ENCODE measurements around the gene DCLK2.

The DCLK2 gene

DNA sequence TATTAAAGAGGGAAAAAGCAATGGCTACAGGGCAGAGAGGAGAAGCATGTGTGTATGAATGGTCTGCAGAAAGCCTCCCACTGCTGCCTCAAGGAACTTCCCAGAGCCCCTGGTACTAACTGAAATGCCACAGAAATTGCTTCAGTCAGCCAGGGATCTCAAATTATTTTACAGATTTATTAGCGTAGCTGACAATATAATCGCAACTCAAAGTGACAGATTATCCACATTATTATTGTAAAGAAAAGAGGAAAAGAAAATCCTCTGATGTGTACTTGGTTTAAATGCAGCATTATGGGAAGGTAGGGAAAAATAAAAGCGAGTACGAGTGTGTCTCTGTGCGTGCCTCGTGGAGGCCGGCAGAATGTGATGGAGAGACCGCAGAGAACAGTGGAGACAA, 202.7 kb downstream of the DCLK2 start:
- Histone ChIP-seq H3K4me3 (IDR thresholded peaks at IDR 0.05; ENCODE audit: insufficient read depth, low read depth, low read length) (no peak overlapping the region), H3K27ac (no peak overlapping the region), H2AFZ (ENCODE audit: low read depth) (no peak overlapping the region), H4K20me1 (ENCODE audit: insufficient read depth) (no peaks in the 10 kb centered on the region), H3K27me3 (ENCODE audit: insufficient read depth, low read depth) (no peaks in the 10 kb centered on the region), H3K4me1 (ENCODE audit: low read depth, poor library complexity, severe bottlenecking) (no peaks in the 10 kb centered on the region), H3K9ac (no peak overlapping the region), H3K36me3 (ENCODE audit: insufficient read depth) (no peaks in the 10 kb centered on the region), H3K79me2 (ENCODE audit: insufficient read depth, low read depth) (no peaks in the 10 kb centered on the region), H3K4me2 (no peak overlapping the region)
- TF ChIP-seq, protein P1, sequence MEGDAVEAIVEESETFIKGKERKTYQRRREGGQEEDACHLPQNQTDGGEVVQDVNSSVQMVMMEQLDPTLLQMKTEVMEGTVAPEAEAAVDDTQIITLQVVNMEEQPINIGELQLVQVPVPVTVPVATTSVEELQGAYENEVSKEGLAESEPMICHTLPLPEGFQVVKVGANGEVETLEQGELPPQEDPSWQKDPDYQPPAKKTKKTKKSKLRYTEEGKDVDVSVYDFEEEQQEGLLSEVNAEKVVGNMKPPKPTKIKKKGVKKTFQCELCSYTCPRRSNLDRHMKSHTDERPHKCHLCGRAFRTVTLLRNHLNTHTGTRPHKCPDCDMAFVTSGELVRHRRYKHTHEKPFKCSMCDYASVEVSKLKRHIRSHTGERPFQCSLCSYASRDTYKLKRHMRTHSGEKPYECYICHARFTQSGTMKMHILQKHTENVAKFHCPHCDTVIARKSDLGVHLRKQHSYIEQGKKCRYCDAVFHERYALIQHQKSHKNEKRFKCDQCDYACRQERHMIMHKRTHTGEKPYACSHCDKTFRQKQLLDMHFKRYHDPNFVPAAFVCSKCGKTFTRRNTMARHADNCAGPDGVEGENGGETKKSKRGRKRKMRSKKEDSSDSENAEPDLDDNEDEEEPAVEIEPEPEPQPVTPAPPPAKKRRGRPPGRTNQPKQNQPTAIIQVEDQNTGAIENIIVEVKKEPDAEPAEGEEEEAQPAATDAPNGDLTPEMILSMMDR (conservative IDR thresholded peaks at IDR 0.05; ENCODE audit: low read depth, low read length): no peak

DNA sequence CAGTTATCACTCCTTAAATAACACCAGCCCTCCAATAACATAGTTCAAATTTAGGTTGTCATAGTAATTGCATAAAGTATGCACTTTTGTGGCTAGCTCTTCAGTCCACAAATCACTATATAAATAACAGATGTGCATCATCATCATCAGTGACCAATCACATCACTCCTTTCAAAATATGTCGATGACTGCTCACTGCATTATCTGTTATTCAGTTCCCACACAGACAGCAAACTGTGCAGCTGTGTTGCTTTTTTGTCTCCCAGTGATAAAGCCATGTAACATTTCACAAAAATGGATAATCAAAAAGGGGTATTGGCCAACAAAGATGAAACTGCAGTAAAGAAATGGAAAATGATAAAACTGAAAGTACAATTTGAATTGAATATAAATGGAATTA, 205.4 kb downstream of the DCLK2 start:
- no peak overlapping the region for H3K4me2 ChIP-seq
- no peak overlapping the region for H3K9ac ChIP-seq
- H2AFZ ChIP-seq (ENCODE audit: low read depth): no peak overlapping the region
- H3K4me1 ChIP-seq (ENCODE audit: low read depth, poor library complexity, severe bottlenecking): no peaks in the 10 kb centered on the region
- H3K79me2 ChIP-seq (ENCODE audit: insufficient read depth, low read depth): no peaks in the 10 kb centered on the region
- no peak overlapping the region for H3K27ac ChIP-seq
- H3K36me3 ChIP-seq (ENCODE audit: insufficient read depth): no peaks in the 10 kb centered on the region
- no peaks in the 10 kb centered on the region for H4K20me1 ChIP-seq (ENCODE audit: insufficient read depth)
- no peak overlapping the region for H3K4me3 ChIP-seq (IDR thresholded peaks at IDR 0.05; ENCODE audit: insufficient read depth, low read depth, low read length)
- H3K27me3 ChIP-seq (ENCODE audit: insufficient read depth, low read depth): no peaks in the 10 kb centered on the region
- TF ChIP-seq, protein P1 (conservative IDR thresholded peaks at IDR 0.05; ENCODE audit: low read depth, low read length): no peak

DNA sequence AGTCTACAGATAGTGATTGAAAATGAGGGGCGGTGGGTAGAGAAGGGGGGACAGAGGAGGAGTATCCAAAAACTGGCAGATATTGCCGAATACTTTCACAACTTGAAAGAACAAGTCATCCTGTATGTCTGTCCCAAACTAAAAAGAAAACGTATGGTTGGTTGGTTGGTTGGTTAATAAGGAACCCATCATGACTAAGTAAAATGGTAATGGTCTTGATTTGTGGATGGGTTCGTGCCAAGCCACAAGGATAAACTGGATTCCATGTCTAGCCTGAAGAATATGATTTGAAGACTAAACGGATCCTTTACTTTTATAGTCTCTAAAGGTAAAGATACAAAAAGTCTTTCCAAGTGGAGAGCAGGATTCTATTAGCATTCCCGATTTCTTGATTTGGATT, 208.4 kb downstream of the DCLK2 start:
- H3K9ac ChIP-seq: no peak overlapping the region
- no peak overlapping the region for H2AFZ ChIP-seq (ENCODE audit: low read depth)
- TF ChIP-seq, protein P1 (conservative IDR thresholded peaks at IDR 0.05; ENCODE audit: low read depth, low read length): no peak
- no peak overlapping the region for H3K4me3 ChIP-seq (IDR thresholded peaks at IDR 0.05; ENCODE audit: insufficient read depth, low read depth, low read length)
- no peaks in the 10 kb centered on the region for H3K79me2 ChIP-seq (ENCODE audit: insufficient read depth, low read depth)
- H3K27me3 ChIP-seq (ENCODE audit: insufficient read depth, low read depth): no peaks in the 10 kb centered on the region
- no peaks in the 10 kb centered on the region for H4K20me1 ChIP-seq (ENCODE audit: insufficient read depth)
- no peak overlapping the region for H3K27ac ChIP-seq
- H3K4me1 ChIP-seq (ENCODE audit: low read depth, poor library complexity, severe bottlenecking): no peaks in the 10 kb centered on the region
- no peak overlapping the region for H3K4me2 ChIP-seq
- no peaks in the 10 kb centered on the region for H3K36me3 ChIP-seq (ENCODE audit: insufficient read depth)

DNA sequence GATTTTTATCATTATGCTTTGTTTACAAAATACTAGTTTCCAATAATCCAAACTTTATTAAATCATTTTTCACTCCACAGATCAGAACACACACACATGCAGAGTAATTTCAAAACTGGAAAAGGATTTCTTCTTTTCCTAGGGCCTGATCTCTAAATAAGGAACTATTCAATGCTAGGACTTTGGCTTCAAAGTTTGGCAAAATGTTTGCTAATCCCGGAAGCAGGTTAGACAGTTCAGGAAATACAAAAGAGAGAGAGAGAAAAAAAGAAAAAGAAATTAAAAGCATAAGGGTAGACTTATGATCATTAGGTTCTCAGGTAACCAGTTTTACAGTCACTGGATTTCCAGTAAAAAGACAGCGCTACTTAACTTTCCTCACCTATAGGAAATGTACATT, 211.0 kb downstream of the DCLK2 start:
- H3K27me3 ChIP-seq (ENCODE audit: insufficient read depth, low read depth): no peaks in the 10 kb centered on the region
- no peaks in the 10 kb centered on the region for H3K79me2 ChIP-seq (ENCODE audit: insufficient read depth, low read depth)
- H3K4me2 ChIP-seq: no peak overlapping the region
- no peak overlapping the region for H3K27ac ChIP-seq
- H2AFZ ChIP-seq (ENCODE audit: low read depth): no peak overlapping the region
- H4K20me1 ChIP-seq (ENCODE audit: insufficient read depth): no peaks in the 10 kb centered on the region
- no peaks in the 10 kb centered on the region for H3K4me1 ChIP-seq (ENCODE audit: low read depth, poor library complexity, severe bottlenecking)
- no peaks in the 10 kb centered on the region for H3K36me3 ChIP-seq (ENCODE audit: insufficient read depth)
- TF ChIP-seq, protein P1 (conservative IDR thresholded peaks at IDR 0.05; ENCODE audit: low read depth, low read length): no peak
- H3K4me3 ChIP-seq (IDR thresholded peaks at IDR 0.05; ENCODE audit: insufficient read depth, low read depth, low read length): no peak overlapping the region
- H3K9ac ChIP-seq: no peak overlapping the region

DNA sequence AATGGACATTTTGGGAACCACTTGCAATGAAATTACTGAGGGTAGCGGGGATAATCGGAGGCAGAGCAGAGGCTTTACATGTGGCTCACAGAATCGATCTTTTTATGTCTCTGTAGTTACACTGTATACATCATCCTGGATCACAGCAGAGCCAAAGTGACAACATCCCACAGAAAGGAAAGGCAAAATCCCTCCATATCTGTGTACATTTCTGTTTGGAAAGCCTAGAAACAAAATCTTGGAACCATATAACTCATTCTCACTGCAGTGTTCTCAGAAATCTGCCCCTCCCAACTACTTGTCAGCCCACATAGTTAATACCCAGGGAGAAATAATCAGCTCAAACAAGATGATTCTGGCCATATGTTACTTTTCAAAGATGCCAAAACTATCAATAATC, 211.6 kb downstream of the DCLK2 start:
- Histone ChIP-seq H2AFZ (ENCODE audit: low read depth) (no peak overlapping the region), H3K4me2 (no peak overlapping the region)
- TF ChIP-seq, protein P1 (conservative IDR thresholded peaks at IDR 0.05; ENCODE audit: low read depth, low read length): no peak

More for the DNA sequence above, 211.6 kb downstream of the DCLK2 start:
- no peaks in the 10 kb centered on the region for H3K4me1 ChIP-seq (ENCODE audit: low read depth, poor library complexity, severe bottlenecking)
- H3K27ac ChIP-seq: no peak overlapping the region
- H3K79me2 ChIP-seq (ENCODE audit: insufficient read depth, low read depth): no peaks in the 10 kb centered on the region
- no peak overlapping the region for H3K9ac ChIP-seq
- H3K36me3 ChIP-seq (ENCODE audit: insufficient read depth): no peaks in the 10 kb centered on the region
- H3K27me3 ChIP-seq (ENCODE audit: insufficient read depth, low read depth): no peaks in the 10 kb centered on the region
- no peaks in the 10 kb centered on the region for H4K20me1 ChIP-seq (ENCODE audit: insufficient read depth)
- H3K4me3 ChIP-seq (IDR thresholded peaks at IDR 0.05; ENCODE audit: insufficient read depth, low read depth, low read length): no peak overlapping the region
